HG02798 (cell line): ENCODE data around the gene NAT8L.

Source experiments
- ATAC-seq: cut with Tn5 transposase; IDR thresholded peaks from one replicate; pipeline ENCODE4 v1.9.1; 2021; ENCODE audit warnings: mild to moderate bottlenecking; ENCODE audit not compliant: unreplicated experiment, poor library complexity

Gene NAT8L

GRCh38 chr4:2044542-2045517, 14.3 kb upstream of the NAT8L start:
- no peak for ATAC-seq

- ATAC-seq, result no peak
Observed at GRCh38 chr4:2045518-2045951, 13.6 kb upstream of the NAT8L start.

GRCh38 chr4:2046031-2046961, 12.8 kb upstream of the NAT8L start:
- no peak for ATAC-seq

- ATAC-seq, result no peak
Observed at GRCh38 chr4:2047031-2047660, 12.0 kb upstream of the NAT8L start.

GRCh38 chr4:2047781-2048581, 11.1 kb upstream of the NAT8L start:
- no peak for ATAC-seq

- no peak for ATAC-seq
Observed at GRCh38 chr4:2048831-2049230, 10.3 kb upstream of the NAT8L start.

- no peak for ATAC-seq
Observed at GRCh38 chr4:2049381-2049780, 9.7 kb upstream of the NAT8L start.

GRCh38 chr4:2049811-2050210, 9.3 kb upstream of the NAT8L start:
- no peak for ATAC-seq

- ATAC-seq, result no peak
Observed at GRCh38 chr4:2051086-2051485, 8.0 kb upstream of the NAT8L start.

GRCh38 chr4:2054217-2054616, 4.9 kb upstream of the NAT8L start:
- ATAC-seq, result no peak

GRCh38 chr4:2057382-2058065, 1.6 kb upstream of the NAT8L start:
- no peak for ATAC-seq

GRCh38 chr4:2058264-2059045, 672 bp upstream of the NAT8L start:
- no peak for ATAC-seq

GRCh38 chr4:2059726-2060602, 837 bp downstream of the NAT8L start:
- no peak for ATAC-seq

GRCh38 chr4:2060611-2061185, 1.6 kb downstream of the NAT8L start:
- ATAC-seq, result no peak

GRCh38 chr4:2061186-2062131, 2.3 kb downstream of the NAT8L start:
- ATAC-seq, result no peak

- ATAC-seq, result no peak
Observed at GRCh38 chr4:2062168-2062807, 3.2 kb downstream of the NAT8L start.
